ENCODE results near the gene GPR171.
A peak's percentile ranks its signal among the peaks of the same experiment; 100 is the strongest.

The GPR171 gene

GRCh38 chr3:151165226-151165625, 37.8 kb downstream of the GPR171 start:
- no peak overlapping the region for H3K4me3 ChIP-seq (ENCODE audit: low read depth, low read length)
- CTCF ChIA-PET: interaction anchor here (1.0 kb wide), 1 partner anchor 117 kb away, joined by 4 read pairs; no protein-coding TSS in a partner anchor
- POLR2A ChIA-PET: no interaction called here
- TF ChIP-seq CTCF (IDR thresholded peaks at IDR 0.05; ENCODE audit: insufficient read depth, low read length, missing control alignments): no peak
- DNase-seq (ENCODE audit: low read depth, low spot score): no peak

- CTCF ChIA-PET: interaction anchor here (0.9 to 1.5 kb wide), 5 partner anchors 8 to 151 kb away, joined by 3 to 4 read pairs (median 3); no protein-coding TSS in a partner anchor
- POLR2A ChIA-PET: no interaction called here
- TF ChIP-seq CTCF (IDR thresholded peaks at IDR 0.05; ENCODE audit: insufficient read depth, low read length, missing control alignments): no peak
- no peak overlapping the region for H3K4me3 ChIP-seq (ENCODE audit: low read depth, low read length)
- DNase-seq (ENCODE audit: low read depth, low spot score): no peak
These were observed 43.2 kb downstream of the GPR171 start for GRCh38 chr3:151159806-151160205.

- ChIA-PET CTCF (interaction anchor here (0.5 to 2.3 kb wide), 19 partner anchors 10 to 762 kb away, joined by 3 to 17 read pairs (median 5); no protein-coding TSS in a partner anchor), POLR2A (interaction anchor here (0.6 kb wide), 1 partner anchor 67 kb away, joined by 6 read pairs; no protein-coding TSS in a partner anchor)
These were observed 46.3 kb downstream of the GPR171 start for GRCh38 chr3:151156618-151157216.

GRCh38 chr3:151155409-151156128, 47.4 kb downstream of the GPR171 start:
- ChIA-PET POLR2A (no interaction called here), CTCF (interaction anchor here (0.7 to 2.3 kb wide), 18 partner anchors 9 to 764 kb away, joined by 3 to 17 read pairs (median 6); partner anchors contain the start of gene P2RY14)
- no peak for TF ChIP-seq CTCF (IDR thresholded peaks at IDR 0.05; ENCODE audit: insufficient read depth, low read length, missing control alignments)
- DNase-seq (ENCODE audit: low read depth, low spot score): no peak
- H3K4me3 ChIP-seq (ENCODE audit: low read depth, low read length): no peak overlapping the region

More at GRCh38 chr3:151156618-151157216, 46.3 kb downstream of the GPR171 start:
- TF ChIP-seq CTCF (IDR thresholded peaks at IDR 0.05; ENCODE audit: insufficient read depth, low read length, missing control alignments): peak; percentile 55
- no peak overlapping the region for H3K4me3 ChIP-seq (ENCODE audit: low read depth, low read length)
- no peak for DNase-seq (ENCODE audit: low read depth, low spot score)

- POLR2A ChIA-PET: no interaction called here
- CTCF ChIA-PET: interaction anchor here (0.7 to 2.6 kb wide), 7 partner anchors 8 to 145 kb away, joined by 3 to 7 read pairs (median 3); no protein-coding TSS in a partner anchor
- no peak overlapping the region for H3K4me3 ChIP-seq (ENCODE audit: low read depth, low read length)
- no peak for DNase-seq (ENCODE audit: low read depth, low spot score)
- TF ChIP-seq CTCF (IDR thresholded peaks at IDR 0.05; ENCODE audit: insufficient read depth, low read length, missing control alignments): no peak
These were observed 48.5 kb downstream of the GPR171 start for GRCh38 chr3:151154566-151154965.

- no peak for TF ChIP-seq CTCF (IDR thresholded peaks at IDR 0.05; ENCODE audit: insufficient read depth, low read length, missing control alignments)
- no peak overlapping the region for H3K4me3 ChIP-seq (ENCODE audit: low read depth, low read length)
- POLR2A ChIA-PET: no interaction called here
- CTCF ChIA-PET: interaction anchor here (0.7 to 3.9 kb wide), 5 partner anchors 9 to 144 kb away, joined by 3 to 32 read pairs (median 6); no protein-coding TSS in a partner anchor
- DNase-seq (ENCODE audit: low read depth, low spot score): no peak
These were observed 50.4 kb downstream of the GPR171 start for GRCh38 chr3:151152455-151153079.

Measured in AG04449 (cell line).